Stomach (tissue), 4 donors: ENCODE results near the gene DENND4A.

ENCODE experiments used
- CTCF ChIP-seq, 7 experiments: fragments of 450-650 bp in 4 of 7; fragments of 200-600 bp in 3 of 7; sonication (generic) in 3 of 7; IDR thresholded peaks; one replicate each; pipeline ENCODE4 v1.5.1; 2016 to 2019; ENCODE audit warnings: antibody characterized with exemption in 7 of 7, control low read depth in 2 of 7, mild to moderate bottlenecking in 1 of 7
- POLR2A ChIP-seq, 4 donors: fragments of 450-650 bp; IDR thresholded peaks; one replicate each; pipeline ENCODE4 v1.6.1; 2016; ENCODE audit warnings: antibody characterized with exemption in 4 of 4, control low read depth in 2 of 4, mild to moderate bottlenecking in 1 of 4, moderate library complexity in 1 of 4

- TF ChIP-seq CTCF (IDR thresholded peaks at IDR 0.05), result no peak
- no peak for TF ChIP-seq POLR2A (IDR thresholded peaks at IDR 0.05)
These were observed 162.5 kb downstream of the DENND4A start for GRCh38 chr15:65629548-65629947.
